ENCODE data around the gene LBX1. TPM values are rescaled to one million over a fixed set of nuclear protein-coding genes. Genes with fewer than 3 reads are reported as not detected.

Gene LBX1
- total and polyA plus RNA-seq, 2 of the 4 experiments (the other 2 are of a cell fraction): not detected

DNA sequence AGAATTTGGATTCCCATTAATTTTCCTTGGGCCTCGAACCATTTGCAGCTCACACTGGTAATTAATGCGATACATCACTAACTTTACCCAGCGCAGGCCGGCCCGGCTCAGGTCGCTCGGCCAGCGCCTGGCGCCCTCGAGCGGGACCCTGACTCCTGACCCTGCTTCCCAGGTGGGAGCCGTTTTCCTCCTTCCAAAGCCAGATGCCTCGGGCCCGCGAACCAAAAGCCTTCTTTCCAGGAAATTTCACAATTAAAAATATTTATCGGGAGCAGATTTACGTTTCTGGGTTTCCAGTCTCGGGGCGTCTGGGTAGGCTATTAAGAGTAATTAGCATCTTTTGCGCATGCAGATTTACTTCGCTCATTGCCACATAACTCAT is 12.2 kb downstream of the LBX1 start:
- H2BK15ac ChIP-seq (ENCODE audit: low read depth, low read length): no peak overlapping the region
- no peak overlapping the region for H2AFZ ChIP-seq (replicated peaks; ENCODE audit: low read length, poor library complexity)
- H4K8ac ChIP-seq (ENCODE audit: low read depth in 2 of 2, low read length in 2 of 2): no peak overlapping the region
- no peaks in the 10 kb centered on the region for H3K79me1 ChIP-seq (ENCODE audit: low read depth in 1 of 2, low read length in 2 of 2)
- 0% methylated on average over 1 of the region's 21 CpGs; no CpG with 5 or more reads in 1 of the 2 experiments for WGBS, 2 experiments (ENCODE audit: extremely low coverage in 2 of 2, insufficient read length in 1 of 2)
- in situ Hi-C loops (cut with MboI; ENCODE audit: low sequenced_read_pairs): loop anchor here (10.0 kb wide), 1 partner anchor 228 kb away; no protein-coding TSS in a partner anchor
- ChIA-PET CTCF (interaction anchor here (1.0 kb wide), 1 partner anchor 250 kb away, joined by 5 read pairs; no protein-coding TSS in a partner anchor), POLR2A (ENCODE audit: unreplicated experiment) (no interaction called here)
- no peak overlapping the region for H3K14ac ChIP-seq (replicated peaks; ENCODE audit: low read depth, low read length)
- no peak overlapping the region for H3K23ac ChIP-seq (ENCODE audit: low read depth, low read length)
- no peaks in the 10 kb centered on the region for H3K36me3 ChIP-seq (ENCODE audit: control insufficient read depth, insufficient read depth, low read length)
- H3K27me3 ChIP-seq (ENCODE audit: control insufficient read depth, insufficient read depth, low read length): peaks cover 77% of the 10 kb centered on the region
- H3K9me1 ChIP-seq (ENCODE audit: insufficient read depth, low read length): 0 out of 2 replicates have a peak, but pooled peaks cover 3% of the 10 kb centered on the region
- H2BK120ac ChIP-seq (ENCODE audit: low read depth, low read length): no peak overlapping the region
- H4K20me1 ChIP-seq (ENCODE audit: insufficient read depth, low read length): peaks cover 21% of the 10 kb centered on the region
- H4K91ac ChIP-seq (ENCODE audit: insufficient read depth, low read depth, low read length): no peak overlapping the region
- H3K4me1 ChIP-seq (ENCODE audit: control insufficient read depth, insufficient read depth, low read length): no peaks in the 10 kb centered on the region; the same call in 1 of the 2 replicates
- no peak for DNase-seq
- intact Hi-C loops (cut with micrococcal nuclease): no loop called here
- H3K27ac ChIP-seq (ENCODE audit: insufficient read depth, low read length): no peak overlapping the region
- H3K9me3 ChIP-seq (ENCODE audit: control insufficient read depth, insufficient read depth, low read length): peaks cover 4% of the 10 kb centered on the region
- no peak overlapping the region for H3K4me3 ChIP-seq (ENCODE audit: insufficient read depth, low read depth, low read length)
- no peak overlapping the region for H3K9ac ChIP-seq (ENCODE audit: low read depth, low read length)
- dilution Hi-C loops (cut with HindIII; ENCODE audit: low sequenced_read_pairs, unreplicated experiment): no loop called here
- no peak overlapping the region for H3K18ac ChIP-seq (ENCODE audit: low read depth, low read length)
- H3K4me2 ChIP-seq (ENCODE audit: low read depth, low read length): no peak overlapping the region
- H2BK20ac ChIP-seq (ENCODE audit: low read depth, low read length): no peak overlapping the region
- no peak overlapping the region for H2AK5ac ChIP-seq (ENCODE audit: low read depth, low read length)
- no TSS peak for BruUV-seq (replicated peaks)
- TF ChIP-seq MAFK (IDR thresholded peaks at IDR 0.05; ENCODE audit: low read depth, low read length) (no peak), RCOR1 (IDR thresholded peaks at IDR 0.05; ENCODE audit: insufficient replicate concordance, low read length) (no peak), NFE2L2 (IDR thresholded peaks at IDR 0.05; ENCODE audit: low read depth, low read length) (no peak), MAZ (IDR thresholded peaks at IDR 0.05; ENCODE audit: borderline replicate concordance, low read depth, low read length) (no peak)
- no peak overlapping the region for H3K4ac ChIP-seq (ENCODE audit: low read depth, low read length)
- H2AK9ac ChIP-seq (replicated peaks; ENCODE audit: low read depth, low read length, poor library complexity): no peak overlapping the region
- no peak for ATAC-seq (ENCODE audit: low read depth)
- H4K5ac ChIP-seq (ENCODE audit: low read depth, low read length): no peak overlapping the region
- no peak overlapping the region for H3K56ac ChIP-seq (ENCODE audit: extremely low read depth, insufficient read depth, low read length)
- H2BK5ac ChIP-seq (ENCODE audit: low read depth, low read length, poor library complexity, severe bottlenecking): no peak overlapping the region

All from IMR-90 (cell line).